Body of pancreas (tissue), 4 donors: ENCODE data around the gene APH1B.

Experiments used
- POLR2A ChIP-seq, 3 donors: fragments of 450-650 bp; IDR thresholded peaks; one replicate each; pipeline ENCODE4 v1.6.1; 2016; ENCODE audit warnings: antibody characterized with exemption in 3 of 3, mild to moderate bottlenecking in 2 of 3
- TF ChIP-seq, protein P1 (sequence below), 7 experiments: fragments of 450-650 bp in 4 of 7; fragments of 200-600 bp in 3 of 7; sonication (generic) in 3 of 7; IDR thresholded peaks; one replicate each; pipeline ENCODE4 v1.5.1; 2016 to 2019; ENCODE audit warnings: antibody characterized with exemption in 7 of 7

DNA sequence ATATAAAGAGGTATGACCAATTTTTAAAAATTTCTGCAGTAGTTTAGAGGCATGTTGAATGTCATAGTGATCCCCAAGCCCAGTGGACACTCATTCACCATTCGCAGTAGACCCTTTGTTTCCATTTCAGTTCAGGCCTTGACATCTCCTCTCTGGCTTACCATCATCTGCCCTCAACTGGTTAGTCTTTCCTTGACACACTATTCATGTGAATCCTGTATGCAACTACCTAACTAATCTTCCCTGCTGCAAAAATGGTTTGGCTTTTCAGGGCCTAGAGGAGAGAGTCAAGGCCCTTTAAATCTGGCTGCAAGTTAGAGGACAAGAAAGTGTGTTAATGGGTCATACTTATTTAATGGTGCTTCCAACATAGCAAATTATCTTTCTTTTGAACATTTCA lies 10.9 kb downstream of the APH1B start:
- TF ChIP-seq, protein P1, sequence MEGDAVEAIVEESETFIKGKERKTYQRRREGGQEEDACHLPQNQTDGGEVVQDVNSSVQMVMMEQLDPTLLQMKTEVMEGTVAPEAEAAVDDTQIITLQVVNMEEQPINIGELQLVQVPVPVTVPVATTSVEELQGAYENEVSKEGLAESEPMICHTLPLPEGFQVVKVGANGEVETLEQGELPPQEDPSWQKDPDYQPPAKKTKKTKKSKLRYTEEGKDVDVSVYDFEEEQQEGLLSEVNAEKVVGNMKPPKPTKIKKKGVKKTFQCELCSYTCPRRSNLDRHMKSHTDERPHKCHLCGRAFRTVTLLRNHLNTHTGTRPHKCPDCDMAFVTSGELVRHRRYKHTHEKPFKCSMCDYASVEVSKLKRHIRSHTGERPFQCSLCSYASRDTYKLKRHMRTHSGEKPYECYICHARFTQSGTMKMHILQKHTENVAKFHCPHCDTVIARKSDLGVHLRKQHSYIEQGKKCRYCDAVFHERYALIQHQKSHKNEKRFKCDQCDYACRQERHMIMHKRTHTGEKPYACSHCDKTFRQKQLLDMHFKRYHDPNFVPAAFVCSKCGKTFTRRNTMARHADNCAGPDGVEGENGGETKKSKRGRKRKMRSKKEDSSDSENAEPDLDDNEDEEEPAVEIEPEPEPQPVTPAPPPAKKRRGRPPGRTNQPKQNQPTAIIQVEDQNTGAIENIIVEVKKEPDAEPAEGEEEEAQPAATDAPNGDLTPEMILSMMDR (IDR thresholded peaks at IDR 0.05) = no peak
- no peak for TF ChIP-seq POLR2A (IDR thresholded peaks at IDR 0.05)
